Measurements from ENCODE around the gene PDXDC1.
"Not testable (repeated sequence)": the region's sequence is repeated elsewhere in the genome, so short reads cannot be mapped to it uniquely, and the experiment has no call there.

PDXDC1 gene

DNA sequence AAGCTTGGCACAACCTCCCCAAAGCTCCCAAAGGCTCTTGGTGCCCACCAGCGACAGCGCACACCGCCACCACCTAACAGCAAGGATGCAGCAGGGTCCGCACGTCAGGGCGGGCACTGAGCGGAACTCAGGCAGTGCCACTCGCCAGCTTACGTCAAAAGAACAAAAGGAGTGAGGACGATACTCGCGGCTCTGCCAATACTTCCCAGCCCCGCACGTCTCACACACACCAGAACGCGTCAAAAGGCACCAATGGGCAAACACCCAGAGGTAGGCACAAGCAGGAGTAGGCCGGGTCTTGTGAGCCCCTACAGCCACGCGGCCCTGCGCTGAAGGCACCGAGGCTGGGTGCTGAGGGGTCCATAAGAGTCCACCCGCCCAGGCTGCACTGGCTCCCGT, 171.4 kb downstream of the PDXDC1 start:
- H3K14ac ChIP-seq (ENCODE audit: low read length); H4K91ac ChIP-seq (ENCODE audit: low read depth, low read length); H2AK5ac ChIP-seq (ENCODE audit: low read length); H3K9me3 ChIP-seq (ENCODE audit: insufficient read depth, low read depth, low read length); H2BK12ac ChIP-seq (ENCODE audit: low read length); H3K79me2 ChIP-seq (ENCODE audit: control insufficient read depth, insufficient read depth, low read length, poor library complexity); DNase-seq; H4K8ac ChIP-seq (ENCODE audit: low read depth, low read length); H3K4me3 ChIP-seq (ENCODE audit: low read depth, low read length); H3K4ac ChIP-seq (ENCODE audit: low read depth, low read length); H2BK120ac ChIP-seq (ENCODE audit: insufficient read depth, low read length, poor library complexity); H3K79me1 ChIP-seq (ENCODE audit: low read length); H3K27me3 ChIP-seq (ENCODE audit: insufficient read depth, low read length); H4K12ac ChIP-seq (ENCODE audit: low read depth, low read length); H3K23ac ChIP-seq (ENCODE audit: low read length); H3K9ac ChIP-seq (ENCODE audit: low read length); H2AFZ ChIP-seq (ENCODE audit: insufficient read depth, low read length, poor library complexity); H2BK5ac ChIP-seq (ENCODE audit: low read depth, low read length, poor library complexity); H3K4me2 ChIP-seq (ENCODE audit: low read length); H3K27ac ChIP-seq (ENCODE audit: low read depth, low read length); H3K36me3 ChIP-seq (ENCODE audit: control insufficient read depth in 1 of 2, insufficient read depth in 2 of 2, low read length in 2 of 2): not testable (repeated sequence)
- peaks cover 14 to 23% of the 10 kb centered on the region in 2 experiments for H3K4me1 ChIP-seq (ENCODE audit: control insufficient read depth in 1 of 2, insufficient read depth in 2 of 2, low read length in 2 of 2)
- peak overlapping the region; percentile 4 for H3K18ac ChIP-seq (ENCODE audit: low read length)
- WGBS (ENCODE audit: extremely low coverage, insufficient coverage, insufficient read length) = no CpG with 5 or more reads among the region's 23 CpGs

DNA sequence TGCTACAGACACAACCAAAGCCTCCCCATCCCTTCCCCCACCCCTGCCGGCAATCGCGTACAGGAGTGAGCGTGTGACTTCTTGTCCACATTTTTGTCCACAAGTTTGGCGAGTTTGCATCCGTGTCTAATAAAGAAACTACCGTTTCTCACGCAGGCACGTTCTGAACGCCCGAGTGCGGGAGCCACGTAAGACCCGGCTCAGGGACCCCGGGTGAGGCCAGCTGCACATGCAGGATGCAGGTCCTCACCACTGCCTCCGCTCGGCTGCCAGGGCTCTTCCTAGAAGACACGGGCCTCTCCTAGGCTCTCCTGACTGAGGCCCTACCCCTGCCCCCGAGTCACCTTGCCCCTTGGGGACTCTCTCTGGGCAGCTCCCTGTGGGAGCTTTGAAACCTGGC, 174.0 kb downstream of the PDXDC1 start:
- not testable (repeated sequence) for H3K36me3 ChIP-seq (ENCODE audit: control insufficient read depth in 1 of 2, insufficient read depth in 2 of 2, low read length in 2 of 2); H3K9me3 ChIP-seq (ENCODE audit: insufficient read depth, low read depth, low read length); H2BK120ac ChIP-seq (ENCODE audit: insufficient read depth, low read length, poor library complexity); H2AK5ac ChIP-seq (ENCODE audit: low read length); H4K12ac ChIP-seq (ENCODE audit: low read depth, low read length); H2BK12ac ChIP-seq (ENCODE audit: low read length); H3K27me3 ChIP-seq (ENCODE audit: insufficient read depth, low read length); H3K79me1 ChIP-seq (ENCODE audit: low read length); H3K14ac ChIP-seq (ENCODE audit: low read length); H3K23ac ChIP-seq (ENCODE audit: low read length); H3K4me2 ChIP-seq (ENCODE audit: low read length); H3K9ac ChIP-seq (ENCODE audit: low read length); H2BK5ac ChIP-seq (ENCODE audit: low read depth, low read length, poor library complexity); H3K27ac ChIP-seq (ENCODE audit: low read depth, low read length); H4K91ac ChIP-seq (ENCODE audit: low read depth, low read length); H4K8ac ChIP-seq (ENCODE audit: low read depth, low read length); H3K79me2 ChIP-seq (ENCODE audit: control insufficient read depth, insufficient read depth, low read length, poor library complexity); H3K4me3 ChIP-seq (ENCODE audit: low read depth, low read length); H3K4ac ChIP-seq (ENCODE audit: low read depth, low read length); H3K18ac ChIP-seq (ENCODE audit: low read length); H2AFZ ChIP-seq (ENCODE audit: insufficient read depth, low read length, poor library complexity)
- peak in 1 of 2 donors; percentile 17 for DNase-seq
- no CpG with 5 or more reads among the region's 19 CpGs for WGBS (ENCODE audit: extremely low coverage, insufficient coverage, insufficient read length)
- H3K4me1 ChIP-seq (ENCODE audit: control insufficient read depth in 1 of 2, insufficient read depth in 2 of 2, low read length in 2 of 2) = peaks cover 10 to 17% of the 10 kb centered on the region in 2 experiments

- not testable (repeated sequence) for H3K18ac ChIP-seq (ENCODE audit: low read length); H3K23ac ChIP-seq (ENCODE audit: low read length); H3K4me3 ChIP-seq (ENCODE audit: low read depth, low read length); H3K4ac ChIP-seq (ENCODE audit: low read depth, low read length); H2AFZ ChIP-seq (ENCODE audit: insufficient read depth, low read length, poor library complexity); H4K12ac ChIP-seq (ENCODE audit: low read depth, low read length); H2BK12ac ChIP-seq (ENCODE audit: low read length); H3K27me3 ChIP-seq (ENCODE audit: insufficient read depth, low read length); H3K27ac ChIP-seq (ENCODE audit: low read depth, low read length); H4K8ac ChIP-seq (ENCODE audit: low read depth, low read length); H3K9ac ChIP-seq (ENCODE audit: low read length); H3K79me2 ChIP-seq (ENCODE audit: control insufficient read depth, insufficient read depth, low read length, poor library complexity); H2BK120ac ChIP-seq (ENCODE audit: insufficient read depth, low read length, poor library complexity); DNase-seq; H3K79me1 ChIP-seq (ENCODE audit: low read length); H3K9me3 ChIP-seq (ENCODE audit: insufficient read depth, low read depth, low read length); H4K91ac ChIP-seq (ENCODE audit: low read depth, low read length); H3K36me3 ChIP-seq (ENCODE audit: control insufficient read depth in 1 of 2, insufficient read depth in 2 of 2, low read length in 2 of 2); H3K4me2 ChIP-seq (ENCODE audit: low read length); H2BK5ac ChIP-seq (ENCODE audit: low read depth, low read length, poor library complexity); H2AK5ac ChIP-seq (ENCODE audit: low read length); H3K14ac ChIP-seq (ENCODE audit: low read length)
- WGBS (ENCODE audit: extremely low coverage, insufficient coverage, insufficient read length) = no CpG with 5 or more reads among the region's 12 CpGs
- H3K4me1 ChIP-seq (ENCODE audit: control insufficient read depth in 1 of 2, insufficient read depth in 2 of 2, low read length in 2 of 2) = peaks cover 8 to 13% of the 10 kb centered on the region in 2 experiments
Measured at GRCh38 chr16:15149260-15149659, 174.4 kb downstream of the PDXDC1 start.

DNA sequence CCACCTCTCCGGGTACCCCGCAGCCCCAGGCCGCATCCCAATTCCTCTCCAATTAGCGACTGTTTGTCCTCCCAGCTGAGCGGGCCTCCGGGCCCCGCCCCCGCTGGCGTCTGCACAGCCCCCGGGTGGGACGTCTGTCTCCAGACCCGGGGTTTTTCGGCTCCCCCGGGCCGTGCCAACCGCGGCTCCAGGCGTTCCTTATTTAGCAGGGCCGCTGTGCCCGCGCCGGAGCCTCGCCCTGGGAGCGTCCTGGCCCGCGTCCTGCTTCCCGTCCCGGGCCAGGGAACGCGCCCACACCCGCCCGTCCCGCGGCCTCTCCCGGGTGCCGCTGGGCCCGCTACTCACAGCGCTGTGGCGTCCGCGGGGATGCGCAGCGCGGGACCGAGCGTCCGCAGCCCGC, 179.2 kb downstream of the PDXDC1 start:
- peak overlapping the region; percentile 52 for H3K4me2 ChIP-seq (ENCODE audit: low read length)
- H3K14ac ChIP-seq (ENCODE audit: low read length); H3K4me1 ChIP-seq (ENCODE audit: control insufficient read depth in 1 of 2, insufficient read depth in 2 of 2, low read length in 2 of 2); H2AFZ ChIP-seq (ENCODE audit: insufficient read depth, low read length, poor library complexity); H3K36me3 ChIP-seq (ENCODE audit: control insufficient read depth in 1 of 2, insufficient read depth in 2 of 2, low read length in 2 of 2); H4K12ac ChIP-seq (ENCODE audit: low read depth, low read length); H3K27me3 ChIP-seq (ENCODE audit: insufficient read depth, low read length); H2BK12ac ChIP-seq (ENCODE audit: low read length); H3K9ac ChIP-seq (ENCODE audit: low read length); H3K27ac ChIP-seq (ENCODE audit: low read depth, low read length); H3K9me3 ChIP-seq (ENCODE audit: insufficient read depth, low read depth, low read length); H2BK120ac ChIP-seq (ENCODE audit: insufficient read depth, low read length, poor library complexity); H2AK5ac ChIP-seq (ENCODE audit: low read length); H4K8ac ChIP-seq (ENCODE audit: low read depth, low read length); H3K79me2 ChIP-seq (ENCODE audit: control insufficient read depth, insufficient read depth, low read length, poor library complexity); H2BK5ac ChIP-seq (ENCODE audit: low read depth, low read length, poor library complexity); H3K23ac ChIP-seq (ENCODE audit: low read length); H3K18ac ChIP-seq (ENCODE audit: low read length); H3K4ac ChIP-seq (ENCODE audit: low read depth, low read length); H3K79me1 ChIP-seq (ENCODE audit: low read length): not testable (repeated sequence)
- WGBS (ENCODE audit: extremely low coverage, insufficient coverage, insufficient read length) = no CpG with 5 or more reads among the region's 48 CpGs
- peak overlapping the region; percentile 68 for H3K4me3 ChIP-seq (ENCODE audit: low read depth, low read length)
- DNase-seq = peak in 1 of 2 donors; percentile 6
- peak overlapping the region; percentile 6 for H4K91ac ChIP-seq (ENCODE audit: low read depth, low read length)
